Stimulated activated CD4-positive, alpha-beta T cell treated with anti-CD3 and anti-CD28 coated beads, Interleukin-12 subunit alpha, Interleukin-12 subunit beta, amount 100 ng/mL, for 48 hours (primary cell): ENCODE measurements around the gene AGO3.
A peak's percentile ranks its signal among the peaks of the same experiment; 100 is the strongest.

ENCODE experiments used
- DNase-seq, 3 donors: peaks; one replicate each; pipeline ENCODE4 v3.0.0-alpha.2; 2020; ENCODE audit warnings: low read depth in 2 of 3, low spot score in 1 of 3

Gene AGO3

DNA sequence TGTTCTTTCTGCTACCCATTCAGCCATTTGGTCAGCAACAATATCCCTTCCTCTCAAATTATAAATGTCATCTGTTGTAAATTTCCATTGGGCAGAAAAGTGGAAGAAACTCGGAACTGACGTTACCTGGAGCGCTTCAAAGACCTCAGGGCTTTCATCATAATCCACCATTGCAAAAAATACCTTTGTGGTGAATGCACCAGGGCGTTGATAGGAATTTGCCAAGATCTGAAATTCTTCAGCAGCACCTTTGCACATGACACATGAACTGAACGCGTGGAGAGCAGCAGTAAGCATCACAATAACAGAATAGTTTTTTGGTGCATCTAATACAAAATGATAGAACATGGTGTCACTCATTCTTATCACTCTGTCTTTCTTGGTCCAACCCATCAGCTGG, 149.9 kb downstream of the AGO3 start:
- no peak for DNase-seq

DNA sequence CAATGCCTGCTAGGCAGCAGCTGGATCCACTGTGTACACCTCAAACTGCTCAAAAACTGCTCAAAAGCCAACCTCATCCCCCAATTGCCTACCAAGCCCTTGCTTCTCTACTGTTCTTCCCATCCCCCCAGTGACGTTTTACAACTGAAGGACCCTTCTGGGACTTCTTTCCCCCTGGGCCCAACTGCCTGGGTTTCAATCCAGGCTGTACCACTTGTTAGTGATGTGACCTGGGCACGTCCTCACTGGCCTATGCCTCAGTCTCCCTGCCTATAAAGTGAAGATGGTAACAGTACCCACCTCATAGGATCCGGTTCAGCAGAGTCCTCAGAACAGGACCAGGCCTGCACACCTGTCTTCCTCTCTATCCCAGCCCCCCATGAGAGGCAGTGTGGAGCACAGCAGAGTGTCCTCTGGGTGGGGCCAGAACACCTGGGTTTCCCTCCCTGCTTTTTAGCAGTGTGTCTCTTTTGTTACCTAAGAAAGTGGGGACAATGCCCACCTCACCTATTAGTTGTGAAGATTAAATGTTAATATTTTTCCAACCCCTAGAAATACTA, 151.1 kb downstream of the AGO3 start:
- DNase-seq: no peak

DNA sequence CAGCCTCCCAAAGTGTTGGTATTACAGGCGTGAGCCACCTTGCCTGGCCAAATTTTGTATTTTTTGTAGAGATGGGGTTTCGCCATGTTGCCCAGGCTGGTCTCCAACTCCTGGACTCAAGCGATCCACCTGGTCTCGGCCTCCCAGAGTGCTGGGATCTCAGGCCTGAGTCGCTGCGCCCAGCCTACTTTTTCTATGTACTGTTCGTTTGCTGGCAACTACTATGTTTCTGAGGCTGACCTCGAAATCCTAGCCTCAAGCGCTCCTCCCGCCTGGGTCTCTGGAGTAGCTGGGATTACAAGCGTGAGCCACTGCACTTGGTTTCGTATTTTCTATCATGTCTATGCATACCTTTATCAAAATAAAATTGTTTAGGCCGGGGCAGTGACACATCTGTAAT, 152.3 kb downstream of the AGO3 start:
- DNase-seq: no peak

DNA sequence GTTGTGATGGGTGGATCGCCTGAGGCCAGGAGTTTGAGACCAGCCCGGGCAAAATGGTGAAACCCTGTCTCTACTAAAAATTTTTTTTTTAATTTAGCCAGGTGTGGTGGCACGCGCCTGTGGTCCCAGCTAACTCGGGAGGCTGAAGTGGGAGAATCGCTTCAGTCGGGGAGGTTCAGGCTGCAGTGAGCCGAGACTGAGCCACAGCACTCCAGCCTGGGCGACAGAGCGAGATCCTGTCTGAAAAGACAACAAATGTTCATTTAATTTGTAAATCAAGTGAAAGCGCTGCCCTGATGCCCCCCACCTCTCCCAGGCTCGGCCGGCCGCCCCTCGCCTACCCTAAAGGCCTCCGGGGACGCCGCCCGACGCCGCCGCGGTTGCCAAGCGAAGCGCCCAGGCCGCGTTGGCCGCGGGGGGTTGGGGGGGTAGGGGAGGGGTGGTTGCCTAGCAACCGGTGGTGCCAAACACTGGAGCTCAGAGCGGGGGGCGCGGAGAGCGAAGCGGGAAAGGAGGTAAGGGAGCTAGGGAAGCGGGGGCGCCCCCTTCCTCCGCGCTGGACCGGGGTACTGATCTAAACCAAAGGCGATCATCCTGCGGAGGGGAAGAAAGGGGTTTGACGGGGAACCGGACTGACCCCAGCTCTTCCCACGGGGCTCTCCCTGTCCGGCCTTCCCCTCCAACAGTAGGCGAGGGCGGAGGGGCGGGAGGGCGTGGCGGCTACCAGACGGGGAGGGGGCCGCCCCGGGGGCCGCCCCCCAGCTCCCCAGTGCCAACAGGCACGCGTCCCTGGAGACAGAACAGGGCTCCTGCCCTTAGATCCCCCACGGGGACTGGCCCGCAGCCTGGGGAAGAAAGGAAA, 153.0 kb downstream of the AGO3 start, which contains the start of gene TEKT2:
TEKT2 (plus strand) TSS at position 460 of the 862 bp plus-strand sequence. CDS start 828 bp downstream, outside the sequence.
- no peak for DNase-seq

DNA sequence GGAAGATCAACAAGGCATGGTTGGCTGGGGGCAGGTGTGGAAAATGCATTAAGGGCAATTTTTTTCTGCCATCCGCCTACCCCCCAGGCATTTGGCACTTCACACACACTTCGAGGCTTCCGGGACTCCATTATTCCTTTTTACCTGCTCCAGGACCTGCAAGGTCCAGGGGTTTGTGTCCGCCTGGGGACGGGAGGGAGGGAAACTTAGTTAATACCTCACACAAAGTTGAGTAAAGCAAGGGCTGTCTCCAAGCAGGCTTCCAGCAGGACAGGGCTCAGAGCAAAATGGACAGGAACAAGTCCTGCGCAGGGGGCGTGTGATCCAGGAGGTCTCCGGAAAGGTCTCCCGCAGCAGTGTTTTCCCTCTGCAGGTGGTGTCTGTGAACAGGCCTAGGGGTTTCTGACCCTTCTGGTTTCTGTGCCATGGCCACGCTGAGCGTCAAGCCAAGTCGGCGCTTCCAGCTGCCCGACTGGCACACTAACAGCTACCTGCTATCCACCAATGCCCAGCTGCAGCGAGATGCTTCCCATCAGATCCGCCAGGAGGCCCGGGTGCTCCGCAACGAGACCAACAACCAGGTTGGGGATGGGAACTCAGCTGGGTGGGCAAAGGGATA, 153.7 kb downstream of the AGO3 start:
- DNase-seq: no peak

DNA sequence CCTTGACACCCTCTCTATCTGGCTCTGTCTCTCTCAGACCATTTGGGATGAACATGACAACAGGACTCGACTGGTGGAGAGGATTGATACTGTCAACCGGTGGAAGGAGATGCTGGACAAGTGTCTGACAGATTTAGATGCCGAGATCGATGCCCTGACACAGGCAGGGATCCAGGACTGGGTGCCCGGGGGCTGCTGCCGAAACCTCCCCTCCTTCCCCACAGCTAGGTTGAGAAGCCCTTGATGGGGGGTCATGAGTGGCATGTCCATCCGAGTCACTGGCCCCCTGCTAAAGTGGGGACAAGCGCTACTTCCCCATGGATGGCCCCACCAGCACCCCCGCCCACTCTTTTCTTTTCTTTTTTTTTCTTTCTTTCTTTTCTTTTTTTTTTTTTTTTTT, 154.2 kb downstream of the AGO3 start:
- no peak for DNase-seq

DNA sequence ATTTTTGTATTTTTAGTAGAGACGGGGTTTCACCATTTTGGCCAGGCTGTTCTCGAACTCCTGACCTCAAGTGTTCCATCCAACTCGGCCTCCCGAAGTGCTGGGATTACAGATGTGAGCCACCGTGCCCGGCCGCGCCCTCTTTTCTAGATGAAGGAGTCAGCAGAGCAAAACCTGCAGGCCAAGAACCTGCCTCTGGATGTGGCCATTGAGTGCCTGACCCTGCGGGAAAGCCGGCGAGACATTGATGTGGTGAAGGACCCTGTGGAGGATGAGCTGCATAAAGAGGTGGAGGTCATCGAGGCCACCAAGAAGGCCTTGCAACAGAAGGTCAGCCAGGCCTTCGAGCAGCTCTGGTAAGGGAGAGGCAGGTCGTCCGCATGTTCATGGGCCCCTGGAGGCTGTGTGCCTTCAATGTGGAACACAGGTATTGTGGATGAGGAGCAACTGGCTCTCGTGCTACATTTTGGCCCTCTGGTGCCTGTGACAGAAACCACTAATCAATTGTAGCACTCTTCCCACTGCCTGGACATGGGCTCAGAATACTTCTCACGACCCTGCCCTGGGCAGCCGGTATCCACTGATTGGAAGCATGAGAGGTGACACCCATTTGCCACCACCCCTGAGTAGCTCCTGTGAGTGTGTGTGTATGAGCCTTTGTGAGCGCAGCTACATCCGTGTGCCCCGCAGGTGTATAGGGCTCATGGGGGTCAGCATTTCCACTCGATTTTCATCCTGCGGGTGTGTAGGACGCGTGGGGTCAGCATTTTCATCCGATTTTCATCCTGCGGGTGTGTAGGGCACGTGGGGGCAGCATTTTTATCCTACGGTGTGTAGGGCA, 155.0 kb downstream of the AGO3 start:
- DNase-seq: no peak

DNA sequence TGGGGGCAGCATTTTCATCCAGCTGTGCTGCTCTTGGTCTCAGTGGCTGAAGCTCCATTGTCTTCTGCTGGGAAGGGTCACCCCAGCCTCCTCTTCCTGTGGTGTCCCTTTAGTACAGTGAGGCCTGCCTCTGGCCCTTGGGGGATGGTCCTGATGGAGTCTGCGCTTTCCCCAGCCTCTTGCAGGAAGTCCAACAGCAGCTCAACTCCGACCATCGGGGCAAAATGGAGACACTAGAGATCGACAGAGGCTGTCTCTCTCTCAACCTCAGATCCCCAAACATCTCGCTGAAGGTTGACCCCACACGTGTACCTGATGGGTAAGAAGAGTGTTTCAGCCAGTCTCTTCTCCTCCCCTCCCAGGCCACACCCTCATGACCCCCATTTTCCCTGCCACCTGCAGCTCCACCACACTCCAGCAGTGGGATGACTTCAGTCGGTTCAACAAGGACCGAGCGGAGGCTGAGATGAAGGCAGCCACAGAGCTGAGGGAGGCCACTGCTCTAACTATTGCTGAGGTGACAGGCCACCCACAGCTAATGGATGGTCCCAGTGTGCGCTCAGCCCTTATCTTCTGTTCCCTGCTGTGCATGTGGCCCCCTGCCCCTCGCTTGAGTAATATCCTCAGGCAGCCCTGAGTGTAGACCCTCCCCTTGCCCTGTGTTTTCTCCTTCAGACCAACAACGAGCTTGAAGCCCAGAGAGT, 155.8 kb downstream of the AGO3 start:
- no peak for DNase-seq

DNA sequence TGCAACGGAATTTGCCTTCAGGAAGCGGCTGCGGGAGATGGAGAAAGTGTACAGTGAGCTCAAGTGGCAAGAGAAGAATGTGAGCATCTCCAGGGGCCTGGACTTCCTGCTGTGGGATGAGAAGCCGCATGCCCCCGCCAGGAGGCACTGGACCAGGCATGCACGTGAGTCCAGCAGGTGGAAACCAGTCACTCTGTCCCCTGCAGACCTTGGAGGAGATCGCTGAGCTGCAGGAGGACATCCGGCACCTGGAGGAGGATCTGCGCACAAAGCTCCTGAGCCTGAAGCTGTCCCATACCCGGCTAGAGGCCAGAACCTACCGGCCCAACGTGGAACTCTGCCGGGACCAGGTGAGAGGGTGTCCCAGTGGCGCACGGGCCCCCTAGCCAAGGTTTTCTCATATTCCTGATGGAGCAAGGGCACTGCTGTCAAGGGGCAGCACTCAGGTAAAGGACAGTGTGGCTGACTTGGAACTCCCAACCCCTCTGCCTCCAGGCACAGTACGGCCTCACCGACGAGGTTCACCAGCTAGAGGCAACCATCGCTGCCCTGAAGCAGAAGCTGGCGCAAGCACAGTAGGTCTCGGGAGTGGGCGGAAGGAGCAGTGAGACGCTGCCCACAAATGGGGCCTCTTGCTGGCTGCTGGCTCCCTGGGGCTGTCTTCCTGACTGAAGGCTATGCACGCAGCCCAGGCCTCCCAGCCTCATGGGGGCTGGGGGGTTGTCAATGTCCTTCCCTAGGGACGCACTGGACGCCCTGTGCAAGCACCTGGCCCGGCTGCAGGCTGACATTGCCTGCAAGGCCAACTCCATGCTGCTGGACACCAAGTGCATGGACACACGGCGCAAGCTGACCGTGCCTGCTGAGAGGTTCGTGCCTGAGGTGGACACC, 156.6 kb downstream of the AGO3 start:
- DNase-seq: no peak

DNA sequence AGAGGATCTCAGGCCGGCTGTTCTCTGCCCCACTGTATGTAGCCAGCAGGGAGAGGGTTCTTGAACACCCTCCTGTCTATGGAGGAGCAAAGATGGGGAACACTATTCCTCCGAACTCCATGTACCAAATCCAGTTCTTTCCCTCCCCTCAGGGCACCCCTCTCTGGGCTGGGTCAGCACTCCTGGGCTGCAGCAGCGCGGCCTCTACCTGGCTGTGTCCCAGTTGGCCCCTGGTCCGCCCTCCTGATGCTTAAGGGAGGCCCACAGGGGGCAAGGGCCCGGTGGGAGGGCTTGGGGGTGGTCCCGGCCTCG, 157.3 kb downstream of the AGO3 start:
- DNase-seq: peak in 1 of 3 donors; percentile 20

DNA sequence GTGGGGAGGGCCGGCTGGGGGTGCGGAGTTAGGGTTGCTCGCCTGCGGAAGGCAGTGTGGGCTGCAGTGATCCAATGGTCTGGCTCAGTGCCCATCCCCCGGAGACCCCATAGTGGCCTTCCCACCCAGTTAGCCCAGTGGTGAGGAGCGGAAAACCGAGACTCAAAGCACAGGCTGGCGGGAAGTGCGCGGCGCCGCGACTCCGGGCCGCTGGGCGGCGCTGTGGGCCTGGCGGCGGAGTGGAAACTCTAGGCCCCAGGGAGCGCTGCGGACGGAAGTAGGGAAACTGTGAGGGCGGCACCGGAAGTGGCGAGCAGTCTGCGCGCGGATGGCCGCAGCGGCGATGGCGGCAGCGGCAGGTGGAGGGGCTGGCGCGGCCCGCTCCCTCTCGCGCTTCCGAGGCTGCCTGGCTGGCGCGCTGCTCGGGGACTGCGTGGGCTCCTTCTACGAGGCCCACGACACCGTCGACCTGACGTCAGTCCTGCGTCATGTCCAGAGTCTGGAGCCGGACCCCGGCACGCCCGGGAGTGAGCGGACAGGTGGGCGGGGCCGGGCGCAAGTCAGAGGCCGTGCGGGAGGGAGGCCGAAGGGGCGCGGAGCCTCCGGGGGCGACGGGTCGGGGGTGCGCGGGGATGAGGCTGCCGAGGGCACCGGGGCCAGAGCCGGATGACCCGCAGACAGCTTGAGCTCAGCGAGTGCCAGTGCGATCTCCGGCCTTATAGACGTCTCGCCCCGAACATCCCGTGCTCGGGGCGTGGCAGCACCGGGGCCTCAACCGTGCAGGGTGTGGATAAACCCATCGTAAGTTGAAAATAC, 157.9 kb downstream of the AGO3 start, which contains the start of gene ADPRS:
ADPRS (plus strand) TSS at position 316 of the 816 bp plus-strand sequence; CDS start at position 329, 13 bp downstream.
- DNase-seq: peak; percentile 85 to 89 (median 89)

DNA sequence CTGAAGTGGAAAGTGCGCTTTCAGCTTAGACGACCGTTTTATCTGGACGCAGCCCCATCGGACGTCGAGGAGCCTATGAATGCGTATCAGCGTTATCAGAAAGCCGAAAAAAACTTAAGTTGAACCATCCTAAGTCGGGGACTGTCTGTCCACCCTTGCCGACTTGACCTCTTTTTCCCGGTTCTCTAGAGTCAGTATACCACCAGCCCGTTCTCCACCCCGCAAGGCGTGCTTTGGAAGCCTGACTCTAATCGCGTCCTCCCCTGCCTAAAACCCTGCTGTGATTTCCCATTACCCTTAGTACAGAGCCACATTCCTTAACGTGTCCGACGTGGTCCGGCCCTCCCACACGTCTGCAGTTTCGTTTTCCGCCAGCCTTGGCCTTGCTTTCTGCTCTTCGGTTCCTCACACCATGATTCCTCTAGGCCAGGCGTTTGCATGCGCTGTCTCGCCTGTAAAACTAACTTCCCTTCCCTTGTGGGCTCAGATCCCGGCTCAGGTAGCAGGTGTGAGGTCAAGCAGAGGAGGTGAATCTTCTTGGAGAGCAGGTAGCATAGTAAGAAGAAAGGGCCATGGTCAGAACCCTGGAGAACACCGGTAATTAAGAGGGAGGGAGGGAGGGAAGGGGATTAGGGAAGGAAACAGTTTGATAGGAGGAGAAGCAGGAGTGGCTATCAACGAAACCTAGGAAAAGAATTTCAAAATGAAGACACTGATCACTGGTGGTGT, 158.7 kb downstream of the AGO3 start:
- no peak for DNase-seq

DNA sequence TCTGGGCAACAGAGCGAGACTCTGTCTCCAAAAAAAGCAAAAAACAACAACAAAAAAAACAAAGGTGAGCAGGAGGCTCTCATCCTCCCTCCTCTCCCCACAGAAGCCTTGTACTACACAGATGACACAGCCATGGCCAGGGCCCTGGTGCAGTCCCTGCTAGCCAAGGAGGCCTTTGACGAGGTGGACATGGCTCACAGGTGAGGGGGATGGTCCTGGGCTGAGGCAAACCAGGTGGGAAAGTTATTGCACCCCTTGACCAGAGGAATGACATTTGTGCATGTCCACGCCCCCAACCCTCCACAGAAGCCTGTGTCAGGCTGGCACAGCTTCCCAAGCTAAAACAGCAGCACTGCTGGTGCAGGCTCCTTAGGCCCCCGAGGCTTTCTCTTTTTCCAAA, 160.2 kb downstream of the AGO3 start:
- no peak for DNase-seq

DNA sequence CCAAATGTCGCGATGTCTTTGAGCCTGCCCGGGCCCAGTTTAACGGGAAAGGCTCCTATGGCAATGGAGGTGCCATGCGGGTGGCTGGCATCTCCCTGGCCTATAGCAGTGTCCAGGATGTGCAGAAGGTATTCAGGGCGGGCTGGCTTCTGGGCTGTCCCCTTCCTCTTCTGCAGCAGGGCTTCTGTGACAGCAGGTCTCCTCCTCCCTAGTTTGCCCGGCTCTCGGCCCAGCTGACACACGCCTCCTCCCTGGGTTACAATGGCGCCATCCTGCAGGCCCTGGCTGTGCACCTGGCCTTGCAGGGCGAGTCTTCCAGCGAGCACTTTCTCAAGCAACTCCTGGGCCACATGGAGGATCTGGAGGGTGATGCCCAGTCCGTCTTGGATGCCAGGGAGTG, 160.8 kb downstream of the AGO3 start:
- DNase-seq: no peak

DNA sequence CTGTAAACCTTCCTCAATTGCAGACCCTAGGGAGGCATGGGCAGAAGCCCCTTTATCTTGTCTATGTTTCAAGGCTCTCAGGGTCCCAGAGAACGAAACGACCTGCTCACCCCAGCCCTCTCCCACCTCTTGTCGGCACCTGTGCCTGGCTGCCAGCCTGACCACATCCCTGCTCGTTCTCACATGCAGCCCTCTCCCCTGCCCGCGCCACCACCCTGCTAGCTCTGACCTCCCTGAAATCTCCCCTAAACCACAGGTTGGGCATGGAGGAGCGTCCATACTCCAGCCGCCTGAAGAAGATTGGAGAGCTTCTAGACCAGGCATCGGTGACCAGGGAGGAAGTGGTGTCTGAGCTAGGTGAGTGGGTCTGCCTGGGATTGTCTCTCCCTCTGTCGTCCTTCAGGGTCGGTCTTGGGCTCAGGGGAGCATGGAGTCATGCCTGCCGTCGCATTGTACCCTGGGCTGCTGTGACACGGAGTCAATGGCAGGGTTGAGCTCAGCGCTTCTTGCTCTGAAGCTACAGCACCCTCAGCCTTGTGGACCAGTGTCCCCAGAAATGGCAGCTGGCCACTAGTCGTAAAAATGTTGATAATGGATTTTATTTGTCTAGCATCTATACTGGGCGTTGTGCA, 161.4 kb downstream of the AGO3 start:
- DNase-seq: no peak

DNA sequence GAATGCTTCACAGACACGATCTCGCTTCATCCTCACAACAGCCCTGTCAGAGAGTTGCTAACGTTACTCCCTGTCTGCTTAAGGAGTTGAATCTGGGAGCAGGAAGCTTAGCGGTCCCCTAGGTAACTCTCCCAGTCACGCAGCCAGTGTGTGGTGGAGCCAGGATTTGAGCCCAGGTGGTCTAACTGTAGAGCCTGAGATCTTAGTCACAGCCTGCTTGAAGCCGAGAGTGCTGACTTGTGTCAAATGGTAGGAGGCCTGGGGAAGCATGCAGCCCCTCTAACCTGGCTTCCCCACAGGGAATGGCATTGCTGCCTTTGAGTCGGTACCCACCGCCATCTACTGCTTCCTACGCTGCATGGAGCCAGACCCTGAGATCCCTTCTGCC, 161.9 kb downstream of the AGO3 start:
- no peak for DNase-seq

DNA sequence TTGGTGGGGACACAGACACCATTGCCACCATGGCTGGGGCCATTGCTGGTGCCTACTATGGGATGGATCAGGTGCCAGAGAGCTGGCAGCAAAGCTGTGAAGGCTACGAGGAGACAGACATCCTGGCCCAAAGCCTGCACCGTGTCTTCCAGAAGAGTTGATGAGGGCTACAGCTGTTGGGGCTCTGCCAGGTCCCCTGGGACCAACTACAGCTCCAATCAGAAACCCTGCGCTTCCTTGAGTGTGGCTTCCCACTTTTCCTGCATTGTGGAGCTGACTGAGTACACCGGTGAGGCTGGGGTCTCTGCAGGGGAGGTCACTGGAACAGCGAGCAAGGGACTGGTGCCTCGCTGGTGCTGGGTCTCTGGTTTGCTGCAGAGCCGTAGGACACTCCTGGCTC, 162.3 kb downstream of the AGO3 start:
- no peak for DNase-seq

DNA sequence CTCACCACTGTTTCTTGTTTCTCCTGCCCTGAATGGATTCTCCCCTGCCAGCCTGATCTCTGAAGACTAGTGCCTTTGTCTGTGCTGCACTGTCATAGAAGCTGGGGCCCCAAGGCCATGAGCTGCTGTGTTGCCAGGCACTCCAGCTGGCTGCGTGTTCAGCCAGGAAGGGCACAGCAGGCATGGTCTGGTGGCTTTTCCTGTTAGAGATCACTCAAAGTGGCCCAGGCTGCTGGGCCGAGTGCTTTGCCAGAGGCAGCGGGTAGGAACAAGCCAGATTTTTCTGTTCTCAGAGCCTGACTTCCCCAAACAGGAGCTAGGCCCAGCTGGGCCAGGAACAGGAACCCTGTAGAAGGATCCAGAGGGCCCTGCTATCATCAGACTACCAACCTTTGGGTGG, 163.0 kb downstream of the AGO3 start:
- DNase-seq: no peak
